Measurements from ENCODE around the gene TANGO2.
"Not testable (repeated sequence)": the region's sequence is repeated elsewhere in the genome, so short reads cannot be mapped to it uniquely, and the experiment has no call there.

TANGO2 gene

DNA sequence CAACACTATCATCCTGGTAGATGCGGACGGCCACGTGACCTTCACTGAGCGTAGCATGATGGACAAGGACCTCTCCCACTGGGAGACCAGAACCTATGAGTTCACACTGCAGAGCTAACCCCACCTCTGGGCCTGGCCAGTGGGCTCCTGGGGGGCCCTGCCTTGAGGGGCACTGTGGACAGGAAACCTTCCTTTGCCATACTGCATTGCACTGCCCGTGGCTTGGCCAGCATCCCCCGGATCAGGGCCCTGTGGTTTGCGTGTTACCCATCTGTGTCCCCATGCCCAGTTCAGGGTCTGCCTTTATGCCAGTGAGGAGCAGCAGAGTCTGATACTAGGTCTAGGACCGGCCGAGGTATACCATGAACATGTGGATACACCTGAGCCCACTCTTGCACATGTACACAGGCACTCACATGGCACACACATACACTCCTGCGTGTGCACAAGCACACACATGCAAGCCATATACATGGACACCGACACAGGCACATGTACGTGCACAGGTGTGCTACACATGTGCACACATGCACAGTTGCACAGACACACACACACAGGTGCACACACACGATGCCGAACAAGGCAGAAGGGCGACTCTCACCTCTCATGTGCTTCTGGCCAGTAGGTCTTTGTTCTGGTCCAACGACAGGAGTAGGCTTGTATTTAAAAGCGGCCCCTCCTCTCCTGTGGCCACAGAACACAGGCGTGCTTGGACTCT lies 43.8 kb downstream of the TANGO2 start:
- DNase-seq (ENCODE audit: low spot score), result no peak

DNA sequence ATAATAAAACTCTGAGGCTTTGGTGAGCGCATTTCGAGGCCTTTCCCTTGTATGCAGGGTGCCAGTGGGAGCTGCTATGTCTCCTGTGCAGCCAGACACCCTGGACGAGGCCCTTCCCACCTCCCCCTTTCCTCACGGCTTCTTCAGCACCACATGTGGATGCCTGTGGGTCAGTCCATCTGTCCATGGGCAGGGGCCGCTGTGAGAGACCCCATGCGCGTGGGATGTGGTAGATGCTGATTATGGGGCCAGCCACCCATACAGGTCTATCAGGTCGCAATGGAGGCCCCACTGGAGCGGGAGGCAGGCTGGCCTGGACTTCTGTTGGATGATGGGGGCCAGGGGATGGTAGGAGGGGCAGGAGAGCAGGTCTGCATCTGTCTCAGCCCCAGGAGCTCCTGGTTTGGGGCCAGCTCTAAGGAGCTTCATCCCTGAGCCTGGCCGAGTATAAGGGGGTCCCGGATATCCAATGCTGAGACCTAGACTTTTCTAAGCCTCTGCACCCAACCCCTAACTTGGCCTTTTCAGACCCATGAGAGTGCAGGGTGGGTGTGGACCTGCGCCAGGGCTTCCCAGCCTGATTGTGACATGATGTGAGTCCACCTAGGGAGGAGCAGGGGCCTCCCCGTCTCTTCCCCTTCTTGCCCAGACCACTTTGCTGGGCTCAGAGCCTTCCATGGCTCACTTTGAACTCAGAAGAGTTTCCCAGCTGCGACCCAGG lies 45.1 kb downstream of the TANGO2 start:
- DNase-seq (ENCODE audit: low spot score), result no peak

GRCh38 chr22:20066617-20067383 lies 45.9 kb downstream of the TANGO2 start:
- no peak for DNase-seq (ENCODE audit: low spot score)

DNA sequence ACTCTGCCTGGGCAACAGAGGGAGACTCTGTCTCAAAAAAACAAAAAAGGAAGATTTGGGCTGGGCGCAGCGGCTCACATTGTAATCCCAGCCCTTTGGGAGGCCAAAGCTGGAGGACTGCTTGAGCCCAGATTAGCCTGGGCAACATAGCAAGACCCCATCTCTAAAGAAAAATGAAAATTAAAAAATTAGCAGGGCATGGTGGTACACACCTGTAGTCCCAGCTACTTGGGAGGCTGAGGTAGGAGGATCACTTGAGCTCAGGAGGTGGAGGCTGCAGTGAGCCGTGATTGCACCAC lies 46.4 kb downstream of the TANGO2 start:
- DNase-seq (ENCODE audit: low spot score), result not testable (repeated sequence)

DNA sequence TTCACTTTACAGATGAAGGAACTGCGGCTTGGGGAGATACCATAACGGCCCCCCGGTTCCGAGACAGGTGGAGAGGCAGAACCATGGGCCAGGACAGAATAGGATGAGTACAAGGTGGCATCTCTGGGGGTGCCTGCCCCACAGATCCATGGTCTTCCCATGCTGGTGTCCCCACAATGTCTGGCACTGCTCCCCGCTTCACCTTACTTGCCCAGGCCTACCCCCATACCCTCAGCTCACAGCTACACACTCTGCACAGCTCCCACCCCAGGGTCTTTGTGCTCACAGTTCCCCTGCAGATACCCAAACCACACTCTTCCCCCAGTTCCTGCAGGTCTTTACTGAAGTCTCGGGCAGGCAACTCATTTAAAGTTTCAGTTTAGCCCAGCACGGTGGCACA lies 47.7 kb downstream of the TANGO2 start:
- DNase-seq (ENCODE audit: low spot score), result no peak

DNA sequence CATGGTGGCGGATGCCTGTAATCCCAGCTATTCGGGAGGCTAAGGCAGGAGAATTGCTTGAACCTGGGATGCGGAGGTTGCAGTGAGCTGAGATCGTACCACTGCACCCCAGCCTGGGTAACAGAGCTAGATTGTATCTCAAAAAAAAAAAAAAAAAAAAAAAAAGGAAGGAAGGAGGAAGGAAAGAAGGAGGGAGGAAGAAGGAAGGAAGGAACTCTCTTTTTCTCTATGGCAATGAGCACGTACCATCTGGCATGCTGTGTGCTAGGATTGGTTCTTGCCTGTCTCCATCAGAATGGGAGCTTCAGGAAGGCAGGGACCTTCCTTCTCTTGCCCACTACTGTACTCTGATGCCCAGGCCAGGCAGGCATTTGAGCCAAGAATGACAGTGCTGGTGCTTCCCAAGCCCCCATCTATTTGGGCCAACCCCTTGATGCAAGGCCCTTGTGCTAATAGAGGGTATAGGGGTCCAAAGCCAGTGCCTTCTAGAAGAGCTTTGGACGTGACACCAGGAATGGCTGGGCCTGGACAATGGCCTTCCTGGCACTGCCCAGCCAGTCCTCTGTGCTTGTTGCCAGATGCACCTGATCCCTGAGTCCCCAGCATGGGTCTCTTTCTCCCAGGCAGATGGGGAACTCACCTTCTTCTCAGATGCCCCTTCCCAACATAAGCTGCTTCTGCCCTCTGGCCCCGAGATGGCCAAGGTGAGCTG lies 48.6 kb downstream of the TANGO2 start:
- DNase-seq (ENCODE audit: low spot score), result no peak

DNA sequence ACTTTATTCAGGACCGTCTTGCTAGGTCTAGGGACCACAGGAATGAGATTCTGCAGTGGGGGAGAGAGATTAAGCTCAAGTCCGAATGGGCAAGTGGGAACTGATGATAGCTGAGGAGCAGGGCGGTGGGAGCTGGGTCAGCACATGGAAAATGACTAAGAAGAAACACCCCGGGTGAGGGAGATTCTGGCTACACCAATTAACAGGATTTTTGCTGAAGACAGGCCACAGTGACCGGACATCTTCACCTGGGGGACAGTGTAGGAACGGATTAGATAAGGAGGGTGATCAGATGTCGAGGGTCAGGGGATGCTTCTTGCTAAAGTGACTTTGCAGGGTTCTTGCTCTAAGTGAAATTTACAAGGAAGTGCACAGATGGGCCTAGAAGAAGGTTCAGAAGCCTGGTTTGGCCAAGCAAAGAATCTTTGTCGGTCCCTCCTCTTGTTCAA lies 50.6 kb downstream of the TANGO2 start:
- DNase-seq (ENCODE audit: low spot score), result no peak

DNA sequence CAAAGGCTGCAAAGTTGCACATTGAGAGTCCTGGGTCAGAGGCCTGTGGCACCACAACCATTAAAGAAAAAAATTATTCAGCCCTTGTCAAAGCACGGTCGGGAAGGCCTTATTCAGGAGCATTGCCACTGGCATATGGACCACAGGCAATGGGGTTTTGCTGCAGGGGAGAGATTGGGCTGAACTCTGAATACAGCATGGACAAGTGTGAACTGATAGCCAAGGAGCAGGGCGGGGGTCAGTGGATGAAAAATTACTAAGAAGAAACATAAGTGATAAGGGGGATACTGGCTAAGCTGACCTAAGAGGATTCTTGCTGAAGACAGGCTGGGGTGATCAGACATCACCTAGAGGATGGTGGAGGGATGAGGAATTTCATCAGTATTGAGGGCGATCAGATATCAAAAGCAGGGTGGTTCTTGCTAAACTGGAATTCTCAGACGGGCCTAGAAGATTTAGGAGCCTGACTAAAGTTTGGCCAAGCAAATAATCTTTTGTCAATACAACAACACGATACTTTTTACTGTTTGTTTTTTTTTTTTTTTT lies 55.8 kb downstream of the TANGO2 start:
- no peak for DNase-seq (ENCODE audit: low spot score)

- peak; percentile 82 for DNase-seq (ENCODE audit: low spot score)
Measured at GRCh38 chr22:20079745-20080444, 59.0 kb downstream of the TANGO2 start, which contains the start of gene DGCR8. DGCR8 (plus strand) TSS chr22:20080241; CDS start chr22:20085964, 5,723 bp downstream.

GRCh38 chr22:20080445-20080775 lies 59.5 kb downstream of the TANGO2 start:
- peak; percentile 62 for DNase-seq (ENCODE audit: low spot score)

GRCh38 chr22:20080776-20081654 lies 60.1 kb downstream of the TANGO2 start:
- no peak for DNase-seq (ENCODE audit: low spot score)

GRCh38 chr22:20083157-20083890 lies 62.4 kb downstream of the TANGO2 start:
- no peak for DNase-seq (ENCODE audit: low spot score)

- no peak for DNase-seq (ENCODE audit: low spot score)
Measured at GRCh38 chr22:20083891-20084546, 63.1 kb downstream of the TANGO2 start.

DNA sequence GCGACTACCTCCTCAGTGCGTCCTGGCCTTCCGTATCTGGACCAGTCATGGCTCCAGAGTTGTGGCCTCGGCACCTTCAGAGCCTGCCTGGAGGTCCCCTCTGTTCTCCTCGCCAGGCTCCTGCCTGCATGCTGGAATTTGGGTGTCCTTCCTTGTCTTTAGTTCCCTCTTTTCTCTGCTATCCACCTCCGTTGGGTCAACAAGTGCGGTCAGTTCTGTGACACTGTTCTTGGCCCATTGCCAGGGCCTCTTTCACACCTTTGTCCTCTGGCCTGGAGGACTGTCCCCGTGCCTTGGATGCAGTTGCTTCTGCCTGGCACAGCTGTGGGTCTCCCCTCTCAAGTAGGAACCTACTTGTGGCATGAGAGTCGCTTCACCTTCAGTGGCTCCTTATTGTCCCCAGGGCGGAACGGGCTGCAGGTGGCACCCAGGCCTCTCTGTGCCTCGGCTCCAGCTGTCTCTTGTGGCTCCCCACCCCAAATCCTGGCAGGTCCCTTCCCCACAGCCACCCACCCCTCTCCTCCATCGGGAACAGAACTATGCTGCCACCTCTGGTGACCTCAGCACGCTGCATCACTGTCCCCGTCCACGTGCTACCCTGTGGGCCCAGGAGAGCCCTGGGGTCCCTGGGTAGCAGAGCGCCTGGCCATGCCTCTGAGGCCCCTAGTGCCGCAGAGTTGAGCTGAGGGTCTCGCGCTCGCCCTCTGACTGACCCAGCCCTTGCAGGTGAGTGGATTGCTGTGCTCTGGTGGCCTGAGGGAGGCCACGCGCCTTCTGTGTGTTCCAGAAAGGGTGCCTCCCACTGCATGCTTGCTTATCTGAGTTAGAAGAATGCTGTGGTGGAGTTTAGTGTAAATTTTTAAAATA lies 63.9 kb downstream of the TANGO2 start:
- DNase-seq (ENCODE audit: low spot score), result no peak

DNA sequence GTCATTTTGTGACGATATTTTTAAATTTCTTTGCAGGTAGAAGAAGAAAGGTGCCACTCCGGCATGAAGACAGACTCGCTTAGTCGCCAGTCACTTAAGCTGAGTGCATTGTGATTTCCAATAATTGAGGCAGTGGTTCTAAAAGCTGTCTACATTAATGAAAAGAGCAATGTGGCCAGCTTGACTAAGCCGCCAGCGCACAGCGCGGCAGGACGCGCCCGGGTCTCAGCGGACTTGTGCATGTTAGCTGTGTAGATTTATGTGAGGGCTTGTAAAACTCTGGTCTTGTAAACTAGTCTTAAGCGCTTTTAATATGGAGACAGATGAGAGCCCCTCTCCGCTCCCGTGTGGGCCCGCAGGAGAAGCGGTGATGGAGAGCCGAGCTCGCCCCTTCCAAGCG lies 64.7 kb downstream of the TANGO2 start:
- DNase-seq (ENCODE audit: low spot score), result no peak

DNA sequence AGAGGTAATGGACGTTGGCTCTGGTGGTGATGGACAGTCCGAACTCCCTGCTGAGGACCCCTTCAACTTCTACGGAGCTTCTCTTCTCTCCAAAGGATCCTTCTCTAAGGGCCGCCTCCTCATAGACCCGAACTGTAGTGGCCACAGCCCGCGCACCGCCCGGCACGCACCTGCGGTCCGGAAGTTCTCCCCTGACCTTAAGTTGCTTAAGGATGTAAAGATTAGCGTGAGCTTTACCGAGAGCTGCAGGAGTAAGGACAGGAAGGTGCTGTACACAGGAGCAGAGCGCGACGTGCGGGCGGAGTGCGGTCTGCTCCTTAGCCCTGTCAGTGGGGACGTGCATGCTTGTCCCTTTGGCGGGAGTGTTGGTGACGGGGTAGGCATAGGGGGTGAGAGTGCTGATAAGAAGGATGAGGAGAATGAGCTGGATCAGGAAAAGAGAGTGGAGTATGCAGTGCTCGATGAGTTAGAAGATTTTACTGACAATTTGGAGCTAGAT lies 65.2 kb downstream of the TANGO2 start:
- no peak for DNase-seq (ENCODE audit: low spot score)

DNA sequence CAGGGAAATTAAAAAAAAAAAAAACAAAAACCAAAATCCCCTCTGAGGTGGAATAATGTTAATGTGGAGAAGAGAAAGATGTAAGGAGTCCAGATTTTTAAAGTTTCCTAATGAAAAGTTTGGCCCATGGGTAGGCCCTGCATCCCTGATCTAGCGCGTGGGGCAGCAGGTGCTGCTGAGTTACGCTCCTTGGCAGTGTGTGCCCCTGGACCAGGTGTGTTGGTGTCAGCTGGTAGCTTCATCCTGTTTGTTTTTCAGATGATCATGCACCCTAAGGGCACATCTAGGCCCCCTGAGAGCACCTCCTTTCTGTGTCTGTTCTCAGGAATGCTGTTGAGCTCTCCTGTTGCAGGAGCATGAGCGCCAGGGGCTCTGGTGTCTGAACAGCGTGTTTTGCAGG lies 65.9 kb downstream of the TANGO2 start:
- no peak for DNase-seq (ENCODE audit: low spot score)
